ENCODE data around the gene DUSP9.

GRCh38 chrX:153621949-153622598 lies 24.9 kb upstream of the DUSP9 start:
- TF ChIP-seq EZH2 (IDR thresholded peaks at IDR 0.05; ENCODE audit: borderline replicate concordance, low read depth, low read length, severe bottlenecking) (no peak), CTCF (IDR thresholded peaks at IDR 0.05; ENCODE audit: borderline replicate concordance, extremely low read depth, low read length, poor library complexity, severe bottlenecking) (no peak)

Data from DND-41 (cell line).